GM23338 (cell line): ENCODE results near the gene PRPSAP1.
A peak's percentile ranks its signal among the peaks of the same experiment; 100 is the strongest.

Experiments used
- CTCF ChIP-seq, 2 experiments: fragments of 200-600 bp in 1 of 2; sonication (generic) in 1 of 2; conservative IDR thresholded peaks; 2 replicates each; pipeline versions ENCODE4 v1.5.1 to v1.6.1; 2016 to 2017; ENCODE audit warnings: antibody characterized with exemption in 2 of 2, low read depth in 2 of 2, mild to moderate bottlenecking in 2 of 2, moderate library complexity in 1 of 2
- EZH2 ChIP-seq: fragments of 200-600 bp; sonication (generic); IDR thresholded peaks from one replicate; pipeline ENCODE4 v1.8.0; 2017; ENCODE audit warnings: antibody characterized with exemption, mild to moderate bottlenecking, low read depth; ENCODE audit not compliant: unreplicated experiment
- EZH2phosphoT487 ChIP-seq: fragments of 200-600 bp; sonication (generic); IDR thresholded peaks from one replicate; pipeline ENCODE4 v1.8.1; 2018; ENCODE audit warnings: antibody characterized with exemption; ENCODE audit not compliant: unreplicated experiment
- JUNB ChIP-seq: IDR thresholded peaks from one replicate; pipeline ENCODE4 v1.6.1; 2016; ENCODE audit warnings: antibody characterized with exemption; ENCODE audit not compliant: unreplicated experiment
- POLR2AphosphoS5 ChIP-seq: IDR thresholded peaks from 2 replicates; pipeline ENCODE4 v1.6.1; 2016; ENCODE audit warnings: antibody characterized with exemption, low read depth
- REST ChIP-seq: IDR thresholded peaks from one replicate; pipeline ENCODE4 v1.6.1; 2018; ENCODE audit warnings: antibody characterized with exemption; ENCODE audit not compliant: unreplicated experiment

- TF ChIP-seq CTCF (conservative IDR thresholded peaks at IDR 0.05; ENCODE audit: low read depth in 2 of 2) = peak; percentile 73 to 78
- no peak for TF ChIP-seq POLR2AphosphoS5
- TF ChIP-seq EZH2 = no peak
- TF ChIP-seq REST = no peak
- TF ChIP-seq JUNB = no peak
- TF ChIP-seq EZH2phosphoT487 = no peak
Observed at GRCh38 chr17:76385892-76386786, 32.4 kb upstream of the PRPSAP1 start.
